ENCODE measurements around the gene DIABLO.
A peak's percentile ranks its signal among the peaks of the same experiment; 100 is the strongest.
"Not testable (repeated sequence)": the region's sequence is repeated elsewhere in the genome, so short reads cannot be mapped to it uniquely, and the experiment has no call there.

The DIABLO gene

GRCh38 chr12:122208073-122208820, 17.6 kb downstream of the DIABLO start:
- DNase-seq (ENCODE audit: low spot score): no peak

- no peak for DNase-seq (ENCODE audit: low spot score)
Measured at GRCh38 chr12:122207391-122207790, 18.5 kb downstream of the DIABLO start.

GRCh38 chr12:122206976-122207375, 18.9 kb downstream of the DIABLO start:
- DNase-seq (ENCODE audit: low spot score): no peak

- DNase-seq (ENCODE audit: low spot score): no peak
Measured at GRCh38 chr12:122206111-122206881, 19.6 kb downstream of the DIABLO start.

- no peak for DNase-seq (ENCODE audit: low spot score)
Measured at GRCh38 chr12:122205053-122205925, 20.6 kb downstream of the DIABLO start.

GRCh38 chr12:122204167-122205052, 21.4 kb downstream of the DIABLO start:
- no peak for DNase-seq (ENCODE audit: low spot score)

- no peak for DNase-seq (ENCODE audit: low spot score)
Measured at GRCh38 chr12:122203301-122204166, 22.3 kb downstream of the DIABLO start, which contains the start of gene B3GNT4. Gene B3GNT4 (plus strand): TSS chr12:122203709. CDS start chr12:122204619, 910 bp downstream.

GRCh38 chr12:122202811-122203210, 23.0 kb downstream of the DIABLO start:
- DNase-seq (ENCODE audit: low spot score): not testable (repeated sequence)

GRCh38 chr12:122202017-122202416, 23.8 kb downstream of the DIABLO start:
- DNase-seq (ENCODE audit: low spot score): no peak

GRCh38 chr12:122201381-122201780, 24.5 kb downstream of the DIABLO start:
- no peak for DNase-seq (ENCODE audit: low spot score)

- no peak for DNase-seq (ENCODE audit: low spot score)
Measured at GRCh38 chr12:122200541-122201175, 25.2 kb downstream of the DIABLO start.

GRCh38 chr12:122199484-122200355, 26.1 kb downstream of the DIABLO start:
- no peak for DNase-seq (ENCODE audit: low spot score)

- no peak for DNase-seq (ENCODE audit: low spot score)
Measured at GRCh38 chr12:122197612-122197966, 28.3 kb downstream of the DIABLO start.

- DNase-seq (ENCODE audit: low spot score): no peak
Measured at GRCh38 chr12:122195405-122195804, 30.4 kb downstream of the DIABLO start.

GRCh38 chr12:122194804-122195203, 31.0 kb downstream of the DIABLO start:
- DNase-seq (ENCODE audit: low spot score): no peak

GRCh38 chr12:122192441-122192840, 33.4 kb downstream of the DIABLO start:
- no peak for DNase-seq (ENCODE audit: low spot score)

- DNase-seq (ENCODE audit: low spot score): peak; percentile 52
Measured at GRCh38 chr12:122190842-122191668, 34.8 kb downstream of the DIABLO start.
